Thyroid gland (tissue), 4 donors: ENCODE data around the gene GNG13.

Experiments
- POLR2A ChIP-seq, 2 donors: fragments of 450-650 bp; IDR thresholded peaks; one replicate each; pipeline ENCODE4 v1.6.1; 2017; ENCODE audit warnings: antibody characterized with exemption in 2 of 2, mild to moderate bottlenecking in 2 of 2, moderate library complexity in 1 of 2
- TF ChIP-seq, protein P1 (sequence below), 6 experiments: fragments of 200-600 bp in 3 of 6; fragments of 450-650 bp in 3 of 6; sonication (generic) in 3 of 6; IDR thresholded peaks; one replicate each; pipeline ENCODE4 v1.5.1; 2016 to 2019; ENCODE audit warnings: antibody characterized with exemption in 6 of 6, mild to moderate bottlenecking in 2 of 6, inconsistent platforms in 1 of 6, moderate library complexity in 1 of 6

DNA sequence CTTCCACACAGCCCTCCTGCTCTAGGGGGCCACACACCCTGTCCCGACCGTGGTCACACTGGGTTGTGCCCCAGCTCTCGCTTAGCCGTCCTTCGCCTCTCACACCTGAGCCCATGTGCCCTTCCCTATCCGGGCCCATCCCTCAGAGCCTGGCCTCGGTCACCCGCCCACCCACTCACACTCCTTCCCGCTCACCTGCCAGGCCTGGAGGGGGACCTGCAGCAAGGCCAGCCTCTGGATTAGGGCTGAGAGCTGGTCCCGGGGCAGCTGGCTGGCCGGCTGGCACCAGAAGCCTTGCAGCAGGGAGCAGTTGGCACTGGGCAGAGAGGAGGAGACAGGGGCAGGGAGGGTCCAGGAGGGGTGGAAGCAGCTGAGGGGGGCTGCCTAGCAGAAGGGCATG lies 22.1 kb downstream of the GNG13 start:
- TF ChIP-seq, protein P1, sequence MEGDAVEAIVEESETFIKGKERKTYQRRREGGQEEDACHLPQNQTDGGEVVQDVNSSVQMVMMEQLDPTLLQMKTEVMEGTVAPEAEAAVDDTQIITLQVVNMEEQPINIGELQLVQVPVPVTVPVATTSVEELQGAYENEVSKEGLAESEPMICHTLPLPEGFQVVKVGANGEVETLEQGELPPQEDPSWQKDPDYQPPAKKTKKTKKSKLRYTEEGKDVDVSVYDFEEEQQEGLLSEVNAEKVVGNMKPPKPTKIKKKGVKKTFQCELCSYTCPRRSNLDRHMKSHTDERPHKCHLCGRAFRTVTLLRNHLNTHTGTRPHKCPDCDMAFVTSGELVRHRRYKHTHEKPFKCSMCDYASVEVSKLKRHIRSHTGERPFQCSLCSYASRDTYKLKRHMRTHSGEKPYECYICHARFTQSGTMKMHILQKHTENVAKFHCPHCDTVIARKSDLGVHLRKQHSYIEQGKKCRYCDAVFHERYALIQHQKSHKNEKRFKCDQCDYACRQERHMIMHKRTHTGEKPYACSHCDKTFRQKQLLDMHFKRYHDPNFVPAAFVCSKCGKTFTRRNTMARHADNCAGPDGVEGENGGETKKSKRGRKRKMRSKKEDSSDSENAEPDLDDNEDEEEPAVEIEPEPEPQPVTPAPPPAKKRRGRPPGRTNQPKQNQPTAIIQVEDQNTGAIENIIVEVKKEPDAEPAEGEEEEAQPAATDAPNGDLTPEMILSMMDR (IDR thresholded peaks at IDR 0.05), result no peak
- TF ChIP-seq POLR2A (IDR thresholded peaks at IDR 0.05), result no peak
